Kidney (tissue), 14 donors: Measurements from ENCODE around the gene HES1. TPM values are rescaled to one million over a fixed set of nuclear protein-coding genes. Genes with fewer than 3 reads are reported as not detected.
A peak's percentile ranks its signal among the peaks of the same experiment; 100 is the strongest.

Source experiments
- DNase-seq, 5 donors: peaks; one replicate each; pipeline ENCODE4 v3.0.0-alpha.2; 2013 to 2020
- FAIRE-seq: peaks from 2 replicates; lab custom pipeline; 2012; peaks lifted over from hg19 to GRCh38; lab: Jason Lieb, UNC
- H3K27ac ChIP-seq, 2 donors: one replicate each; pipeline ENCODE4 v1.7.0; 2013; ENCODE audit warnings: low read depth in 2 of 2, low read length in 2 of 2, inconsistent platforms in 1 of 2
- H3K27me3 ChIP-seq: one replicate; pipeline ENCODE4 v1.7.1; 2013; ENCODE audit warnings: low read length, inconsistent platforms; ENCODE audit not compliant: control insufficient read depth, insufficient read depth
- H3K36me3 ChIP-seq, 3 donors: one replicate each; pipeline versions ENCODE4 v1.7.0 to v1.7.1; 2013; ENCODE audit warnings: low read length in 3 of 3, control low read depth in 1 of 3, inconsistent platforms in 1 of 3; ENCODE audit not compliant: insufficient read depth in 3 of 3, control insufficient read depth in 2 of 3
- H3K4me1 ChIP-seq, 3 donors: one replicate each; pipeline versions ENCODE4 v1.7.0 to v1.7.1; 2013; ENCODE audit warnings: low read length in 3 of 3, inconsistent platforms in 1 of 3, low read depth in 1 of 3; ENCODE audit not compliant: control insufficient read depth in 2 of 3, insufficient read depth in 2 of 3
- H3K4me3 ChIP-seq, 3 donors: one replicate each; pipeline versions ENCODE4 v1.7.0 to v1.8.1; 2013; ENCODE audit warnings: low read length in 3 of 3, control low read depth in 1 of 3, inconsistent platforms in 1 of 3
- H3K9ac ChIP-seq, 3 donors: one replicate each; pipeline versions ENCODE4 v1.7.0 to v1.7.1; 2013; ENCODE audit warnings: low read length in 3 of 3, control low read depth in 1 of 3, inconsistent platforms in 1 of 3
- H3K9me3 ChIP-seq, 3 donors: one replicate each; pipeline versions ENCODE4 v1.7.0 to v1.7.1; 2013; ENCODE audit warnings: low read length in 3 of 3, control low read depth in 1 of 3, inconsistent platforms in 1 of 3; ENCODE audit not compliant: control insufficient read depth in 2 of 3, insufficient read depth in 1 of 3
- CTCF ChIP-seq: IDR thresholded peaks from 3 replicates; pipeline ENCODE4 v1.5.1; 2012; ENCODE audit warnings: mild to moderate bottlenecking, moderate library complexity, borderline replicate concordance; ENCODE audit not compliant: insufficient read depth; ENCODE audit errors: extremely low read depth
- intact Hi-C: fragments of 100-400 bp; cut with DNase I; formaldehyde crosslinking; loops from one replicate; pipeline ENCODE4 v1.11.1; 2022
- polyA plus RNA-seq: library from polyadenylated mRNA; stranded (reverse); fragments of 350-450 nt; fragmentation: Illumina TruSeq; extraction: RNeasy Lipid Tissue Mini Kit (QIAGEN cat#74804); gene quantifications from one replicate; pipeline ENCODE4 v1.2.3, GENCODE V29; 2014; ENCODE audit warnings: low read depth, low replicate concordance; ENCODE audit not compliant: insufficient read depth
- total RNA-seq: library from RNA; stranded (reverse); fragmentation: NEBNext Ultra II Directional; extraction: Animal tissue kit (Norgen Biotek cat#: 25700); gene quantifications from one replicate; pipeline ENCODE4 v1.2.1, GENCODE V29; 2021
- donor health status: control.
- donor health status: control.
- donor health status: control.
- donor health status: control.
- donor health status: control.
- donor health status: DM: yes; HTN: yes; CAD: no.
- donor health status: Normal renal cell carcinoma (clear cell type).

HES1 gene
- total and polyA plus RNA-seq, 2 donors from 2014 or later, result 44.3 to 77.4 TPM

GRCh38 chr3:194139071-194139813 is 3.3 kb downstream of the HES1 start:
- Histone ChIP-seq H3K4me3 (peak overlapping the region; percentile 35 to 96 (median 46)), H3K4me1 (peaks cover 4 to 23% (median 13%) of the 10 kb centered on the region in 3 donors), H3K27ac (peak overlapping the region; percentile 95 to 96), H3K27me3 (no peaks in the 10 kb centered on the region), H3K9me3 (no peaks in the 10 kb centered on the region), H3K9ac (peak overlapping the region; percentile 13 to 93 (median 29)), H3K36me3 (peaks cover 0 to 5% (median 0%) of the 10 kb centered on the region in 3 donors)
- DNase-seq (peak in 4 of 5 donors; percentile 88 to 95 (median 92)), FAIRE-seq (no peak)
- no peak for TF ChIP-seq CTCF
- intact Hi-C loops, result loop anchor here (10.0 kb wide), 2 partner anchors 134 to 354 kb away; no protein-coding TSS in a partner anchor

- Histone ChIP-seq H3K27me3 (no peaks in the 10 kb centered on the region), H3K36me3 (peaks cover 0 to 5% (median 0%) of the 10 kb centered on the region in 3 donors), H3K9ac (peak overlapping the region in 2 of 3 donors; percentile 25 to 34), H3K4me3 (peak overlapping the region in 2 of 3 donors; percentile 3 to 55), H3K4me1 (peaks cover 4 to 23% (median 13%) of the 10 kb centered on the region in 3 donors), H3K9me3 (no peaks in the 10 kb centered on the region), H3K27ac (peak overlapping the region; percentile 95 to 96)
- intact Hi-C loops, result loop anchor here (10.0 kb wide), 2 partner anchors 135 to 355 kb away; no protein-coding TSS in a partner anchor
- FAIRE-seq (no peak), DNase-seq (peak in 1 of 5 donors; percentile 23)
- no peak for TF ChIP-seq CTCF
Measured at GRCh38 chr3:194139814-194140391, 4.0 kb downstream of the HES1 start.

- H3K27ac ChIP-seq, result peak overlapping the region; percentile 95 to 96
- FAIRE-seq, result no peak
- DNase-seq, result peak; percentile 77 to 92 (median 89)
- peaks cover 0 to 5% (median 0%) of the 10 kb centered on the region in 3 donors for H3K36me3 ChIP-seq
- intact Hi-C loops, result no loop called here
- H3K9me3 ChIP-seq, result no peaks in the 10 kb centered on the region
- H3K9ac ChIP-seq, result peak overlapping the region in 2 of 3 donors; percentile 13 to 51
- H3K4me3 ChIP-seq, result peak overlapping the region; percentile 18 to 55 (median 28)
- peaks cover 4 to 19% (median 11%) of the 10 kb centered on the region in 3 donors for H3K4me1 ChIP-seq
- TF ChIP-seq CTCF, result no peak
- H3K27me3 ChIP-seq, result no peaks in the 10 kb centered on the region
Measured at GRCh38 chr3:194140520-194141414, 4.8 kb downstream of the HES1 start.
